Panc1 (cell line): ENCODE measurements around the gene COASY. TPM values are rescaled to one million over a fixed set of nuclear protein-coding genes. Genes with fewer than 3 reads are reported as not detected.

Source experiments
- ATAC-seq: fragments of 200-7000 bp; cut with Tn5 transposase; 2 replicates; pipeline ENCODE4 v1.9.1; 2020; ENCODE audit warnings: mild to moderate bottlenecking, moderate library complexity
- BruUV-seq: library from RNA; stranded (reverse); fragments of 400-500 nt; replicated peaks from 2 replicates; lab custom pipeline; 2021; lab: Mats Ljungman, UMichigan
- CTCF ChIA-PET: fragments of 300-600 bp; sonication (Branson Sonifier 250); formaldehyde crosslinking; loops from one replicate; lab custom pipeline; 2022; ENCODE audit warnings: antibody characterized with exemption; lab: Charles Lee
- POLR2A ChIA-PET: fragments of 300-600 bp; sonication (Branson Sonifier 250); formaldehyde crosslinking; loops from one replicate; lab custom pipeline; 2022; ENCODE audit warnings: antibody characterized with exemption; lab: Charles Lee
- DNase-seq: peaks from one replicate; pipeline ENCODE4 v3.0.0-alpha.2; 2010; ENCODE audit warnings: low read depth, low spot score
- H3K27ac ChIP-seq: 2 replicates; pipeline ENCODE4 v1.5.1; 2011; ENCODE audit warnings: mild to moderate bottlenecking, low read length, inconsistent platforms
- H3K27me3 ChIP-seq: fragments of 200-500 bp; sonication (Bioruptor generic); 2 replicates; pipeline ENCODE4 v1.6.0; 2014; ENCODE audit warnings: low read length, inconsistent platforms; ENCODE audit not compliant: control insufficient read depth, insufficient read depth
- H3K36me3 ChIP-seq: fragments of 200-500 bp; sonication (Bioruptor generic); 2 replicates; pipeline ENCODE4 v1.5.1; 2014; ENCODE audit warnings: inconsistent platforms, mild to moderate bottlenecking, low read length, moderate library complexity; ENCODE audit not compliant: control insufficient read depth, insufficient read depth
- H3K4me1 ChIP-seq: 2 replicates; pipeline ENCODE4 v1.5.1; 2011; ENCODE audit warnings: inconsistent platforms, mild to moderate bottlenecking, low read length, moderate library complexity; ENCODE audit not compliant: control insufficient read depth, insufficient read depth
- H3K4me3 ChIP-seq, 2 experiments: 2 replicates each; pipeline ENCODE4 v1.5.1; 2011 to 2012; ENCODE audit warnings: low read depth in 2 of 2, low read length in 2 of 2, mild to moderate bottlenecking in 2 of 2, inconsistent platforms in 1 of 2, moderate library complexity in 1 of 2
- H3K9me3 ChIP-seq: fragments of 200-500 bp; sonication (Bioruptor generic); 2 replicates; pipeline ENCODE4 v1.5.1; 2014; ENCODE audit warnings: low read depth, mild to moderate bottlenecking, inconsistent platforms, low read length, moderate library complexity; ENCODE audit not compliant: control insufficient read depth, insufficient read depth
- CTCF ChIP-seq: fragments of 450-650 bp; IDR thresholded peaks from 2 replicates; pipeline ENCODE4 v1.5.1; 2017; ENCODE audit warnings: mild to moderate bottlenecking
- POLR2AphosphoS5 ChIP-seq: IDR thresholded peaks from 2 replicates; pipeline ENCODE4 v1.6.1; 2012; ENCODE audit warnings: mild to moderate bottlenecking, low read depth, low read length, moderate library complexity
- SIN3A ChIP-seq: IDR thresholded peaks from 2 replicates; pipeline ENCODE4 v1.6.1; 2012; ENCODE audit warnings: low read depth, mild to moderate bottlenecking, low read length, moderate library complexity, borderline replicate concordance; ENCODE audit not compliant: insufficient read depth
- TCF7L2 ChIP-seq: IDR thresholded peaks from 2 replicates; pipeline ENCODE4 v1.6.1; 2011; ENCODE audit warnings: mild to moderate bottlenecking, low read depth, low read length, inconsistent platforms
- in situ Hi-C: cut with HindIII; loops from 2 replicates; pipeline ENCODE4 v1.10.0; 2016; ENCODE audit warnings: low sequenced_read_pairs, low pct_unique_long_range_greater_than_20kb
- intact Hi-C: fragments of 100-400 bp; cut with micrococcal nuclease; formaldehyde crosslinking; loops from one replicate; pipeline ENCODE4 v1.10.0; 2022; ENCODE audit not compliant: unreplicated experiment
- total RNA-seq: library from RNA; stranded (reverse); gene quantifications from one replicate; pipeline ENCODE4 v1.2.1, GENCODE V29; 2021; ENCODE audit not compliant: unreplicated experiment
- TF ChIP-seq, protein P1 (sequence below), 2 experiments: IDR thresholded peaks; 2 replicates each; pipeline ENCODE4 v1.6.1; 2011 to 2012; ENCODE audit warnings: low read depth in 2 of 2, control low read depth in 1 of 2, low read length in 1 of 2, mild to moderate bottlenecking in 1 of 2, moderate library complexity in 1 of 2; ENCODE audit not compliant: insufficient read depth in 1 of 2

Gene COASY
- total RNA-seq, 1 experiment from 2014 or later, result 76.7 TPM

- peaks cover 38% of the 10 kb centered on the region for H3K4me1 ChIP-seq
- no peak for DNase-seq
- H3K27me3 ChIP-seq, result no peaks in the 10 kb centered on the region
- peak within 1 kb of the TSS; percentile 98 for H3K27ac ChIP-seq
- TF ChIP-seq CTCF, result no peak
- peak; percentile 59; the same call in 1 of the 2 replicates for TF ChIP-seq SIN3A
- TF ChIP-seq, protein P1, sequence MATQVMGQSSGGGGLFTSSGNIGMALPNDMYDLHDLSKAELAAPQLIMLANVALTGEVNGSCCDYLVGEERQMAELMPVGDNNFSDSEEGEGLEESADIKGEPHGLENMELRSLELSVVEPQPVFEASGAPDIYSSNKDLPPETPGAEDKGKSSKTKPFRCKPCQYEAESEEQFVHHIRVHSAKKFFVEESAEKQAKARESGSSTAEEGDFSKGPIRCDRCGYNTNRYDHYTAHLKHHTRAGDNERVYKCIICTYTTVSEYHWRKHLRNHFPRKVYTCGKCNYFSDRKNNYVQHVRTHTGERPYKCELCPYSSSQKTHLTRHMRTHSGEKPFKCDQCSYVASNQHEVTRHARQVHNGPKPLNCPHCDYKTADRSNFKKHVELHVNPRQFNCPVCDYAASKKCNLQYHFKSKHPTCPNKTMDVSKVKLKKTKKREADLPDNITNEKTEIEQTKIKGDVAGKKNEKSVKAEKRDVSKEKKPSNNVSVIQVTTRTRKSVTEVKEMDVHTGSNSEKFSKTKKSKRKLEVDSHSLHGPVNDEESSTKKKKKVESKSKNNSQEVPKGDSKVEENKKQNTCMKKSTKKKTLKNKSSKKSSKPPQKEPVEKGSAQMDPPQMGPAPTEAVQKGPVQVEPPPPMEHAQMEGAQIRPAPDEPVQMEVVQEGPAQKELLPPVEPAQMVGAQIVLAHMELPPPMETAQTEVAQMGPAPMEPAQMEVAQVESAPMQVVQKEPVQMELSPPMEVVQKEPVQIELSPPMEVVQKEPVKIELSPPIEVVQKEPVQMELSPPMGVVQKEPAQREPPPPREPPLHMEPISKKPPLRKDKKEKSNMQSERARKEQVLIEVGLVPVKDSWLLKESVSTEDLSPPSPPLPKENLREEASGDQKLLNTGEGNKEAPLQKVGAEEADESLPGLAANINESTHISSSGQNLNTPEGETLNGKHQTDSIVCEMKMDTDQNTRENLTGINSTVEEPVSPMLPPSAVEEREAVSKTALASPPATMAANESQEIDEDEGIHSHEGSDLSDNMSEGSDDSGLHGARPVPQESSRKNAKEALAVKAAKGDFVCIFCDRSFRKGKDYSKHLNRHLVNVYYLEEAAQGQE (IDR thresholded peaks at IDR 0.05; ENCODE audit: insufficient read depth in 1 of 2, low read depth in 2 of 2, low read length in 1 of 2), result no peak
- peak; percentile 58 for TF ChIP-seq POLR2AphosphoS5
- TF ChIP-seq TCF7L2, result no peak
- ChIA-PET POLR2A (no interaction called here), CTCF (interaction anchor here (0.5 kb wide), 1 partner anchor 140 kb away, joined by 3 read pairs; no protein-coding TSS in a partner anchor)
- peak; percentile 90 for ATAC-seq
- H3K9me3 ChIP-seq, result no peaks in the 10 kb centered on the region
- peak within 1 kb of the TSS; percentile 62 to 76 for H3K4me3 ChIP-seq
- intact Hi-C loops (no loop called here), in situ Hi-C loops (no loop called here)
- BruUV-seq, result no TSS peak
- H3K36me3 ChIP-seq, result no peaks in the 10 kb centered on the region; the same call in 1 of the 2 replicates
These were observed 25.9 kb upstream of the COASY start, which contains the start of gene NAGLU for GRCh38 chr17:42536048-42536371. Gene NAGLU, plus strand, starts transcription at chr17:42536241. Its CDS starts 32 bp downstream, at chr17:42536273.

DNA sequence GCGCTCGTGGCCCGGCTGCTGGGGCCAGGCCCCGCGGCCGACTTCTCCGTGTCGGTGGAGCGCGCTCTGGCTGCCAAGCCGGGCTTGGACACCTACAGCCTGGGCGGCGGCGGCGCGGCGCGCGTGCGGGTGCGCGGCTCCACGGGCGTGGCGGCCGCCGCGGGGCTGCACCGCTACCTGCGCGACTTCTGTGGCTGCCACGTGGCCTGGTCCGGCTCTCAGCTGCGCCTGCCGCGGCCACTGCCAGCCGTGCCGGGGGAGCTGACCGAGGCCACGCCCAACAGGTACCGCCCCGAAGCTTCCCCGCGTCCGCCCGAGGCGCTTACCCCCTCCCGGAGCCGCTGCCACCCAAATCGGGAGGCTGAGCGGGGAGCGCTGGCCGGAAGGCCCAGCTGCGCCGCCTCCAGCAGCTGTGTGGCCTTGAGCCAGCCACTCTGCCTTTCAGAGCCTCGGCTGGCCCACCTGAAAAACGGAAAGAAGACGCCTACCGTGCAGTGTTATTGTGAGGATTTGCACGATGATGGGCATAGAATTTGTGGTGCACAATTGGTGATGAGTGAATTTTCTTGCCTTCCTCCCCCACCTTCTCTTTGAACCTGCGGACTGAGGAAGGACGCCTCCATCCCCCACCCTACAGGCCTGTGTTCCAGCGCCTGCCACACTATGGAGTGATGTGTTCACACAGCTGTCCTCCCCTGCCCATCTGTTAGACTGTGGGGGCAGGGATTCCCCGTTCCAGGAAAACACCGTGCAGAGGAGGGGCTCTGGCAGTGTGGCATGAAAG lies 25.4 kb upstream of the COASY start:
- TF ChIP-seq, protein P1 (IDR thresholded peaks at IDR 0.05; ENCODE audit: insufficient read depth in 1 of 2, low read depth in 2 of 2, low read length in 1 of 2), result no peak
- no peak; the same call in 1 of the 2 replicates for TF ChIP-seq SIN3A
- TF ChIP-seq TCF7L2, result no peak
- TF ChIP-seq CTCF, result no peak
- TF ChIP-seq POLR2AphosphoS5, result no peak; the same call in 1 of the 2 replicates
- no peaks in the 10 kb centered on the region; the same call in 1 of the 2 replicates for H3K36me3 ChIP-seq
- peaks cover 35% of the 10 kb centered on the region for H3K4me1 ChIP-seq
- no peaks in the 10 kb centered on the region for H3K9me3 ChIP-seq
- H3K27me3 ChIP-seq, result no peaks in the 10 kb centered on the region
- peak overlapping the region; percentile 62 to 76 for H3K4me3 ChIP-seq
- in situ Hi-C loops (no loop called here), intact Hi-C loops (no loop called here)
- ChIA-PET POLR2A (no interaction called here), CTCF (interaction anchor here (0.5 kb wide), 1 partner anchor 140 kb away, joined by 3 read pairs; no protein-coding TSS in a partner anchor)
- no TSS peak for BruUV-seq
- ATAC-seq, result peak; percentile 84
- DNase-seq, result no peak
- peak overlapping the region; percentile 79 for H3K27ac ChIP-seq
